H9 (cell line): ENCODE measurements around the gene IL17RE. TPM values are rescaled to one million over a fixed set of nuclear protein-coding genes. Genes with fewer than 3 reads are reported as not detected.

Source experiments
- DNase-seq: peaks from one replicate; pipeline ENCODE4 v3.0.0-alpha.2; 2017
- H2AFZ ChIP-seq: one replicate; pipeline ENCODE4 v1.6.1; 2013; ENCODE audit warnings: mild to moderate bottlenecking, low read length, control low read depth, moderate library complexity
- H2AK5ac ChIP-seq: 2 replicates; pipeline ENCODE4 v1.6.1; 2013; ENCODE audit warnings: low read length, control low read depth, mixed read lengths; ENCODE audit not compliant: insufficient read length
- H2BK120ac ChIP-seq: one replicate; pipeline ENCODE4 v1.6.1; 2013; ENCODE audit warnings: low read depth, mild to moderate bottlenecking, low read length, control low read depth, inconsistent platforms; ENCODE audit not compliant: poor library complexity, severe bottlenecking
- H2BK12ac ChIP-seq: 2 replicates; pipeline ENCODE4 v1.6.1; 2013; ENCODE audit warnings: low read length, control low read depth, mixed read lengths, low read depth; ENCODE audit not compliant: insufficient read length
- H2BK15ac ChIP-seq: 2 replicates; pipeline ENCODE4 v1.6.1; 2013; ENCODE audit warnings: low read depth, low read length, control low read depth
- H2BK20ac ChIP-seq: one replicate; pipeline ENCODE4 v1.6.1; 2013; ENCODE audit warnings: low read depth, mild to moderate bottlenecking, low read length, control low read depth, inconsistent platforms; ENCODE audit not compliant: poor library complexity, severe bottlenecking
- H2BK5ac ChIP-seq: 2 replicates; pipeline ENCODE4 v1.6.1; 2013; ENCODE audit warnings: low read length, control low read depth, mixed read lengths; ENCODE audit not compliant: insufficient read length
- H3K14ac ChIP-seq: 2 replicates; pipeline ENCODE4 v1.6.1; 2013; ENCODE audit warnings: low read length, control low read depth; ENCODE audit not compliant: insufficient read depth
- H3K18ac ChIP-seq: 2 replicates; pipeline ENCODE4 v1.6.1; 2013; ENCODE audit warnings: low read depth, mild to moderate bottlenecking, mixed read lengths, low read length, control low read depth; ENCODE audit not compliant: insufficient read length
- H3K23ac ChIP-seq: 2 replicates; pipeline ENCODE4 v1.6.1; 2013; ENCODE audit warnings: low read length, control low read depth, mixed read lengths, low read depth; ENCODE audit not compliant: insufficient read length
- H3K23me2 ChIP-seq: 2 replicates; pipeline ENCODE4 v1.6.1; 2013; ENCODE audit warnings: low read depth, mild to moderate bottlenecking, mixed read lengths, low read length, control low read depth; ENCODE audit not compliant: insufficient read length, poor library complexity, severe bottlenecking
- H3K27ac ChIP-seq: 2 replicates; pipeline ENCODE4 v1.5.1; 2013; ENCODE audit warnings: low read length, control low read depth, mixed read lengths, low read depth; ENCODE audit not compliant: insufficient read length
- H3K27me3 ChIP-seq: 2 replicates; pipeline ENCODE4 v1.6.1; 2013; ENCODE audit warnings: low read length, control low read depth, inconsistent platforms; ENCODE audit not compliant: insufficient read depth
- H3K4ac ChIP-seq: 2 replicates; pipeline ENCODE4 v1.6.1; 2013; ENCODE audit warnings: low read depth, mild to moderate bottlenecking, control low read depth, inconsistent platforms, low read length, moderate library complexity
- H3K4me1 ChIP-seq: 2 replicates; pipeline ENCODE4 v1.6.1; 2013; ENCODE audit warnings: low read length, control low read depth, inconsistent platforms; ENCODE audit not compliant: insufficient read depth
- H3K4me2 ChIP-seq: 2 replicates; pipeline ENCODE4 v1.6.1; 2013; ENCODE audit warnings: low read length, control low read depth, mixed read lengths; ENCODE audit not compliant: insufficient read length, insufficient read depth
- H3K56ac ChIP-seq: 2 replicates; pipeline ENCODE4 v1.6.1; 2013; ENCODE audit warnings: low read depth, mild to moderate bottlenecking, mixed read lengths, low read length, control low read depth; ENCODE audit not compliant: insufficient read length
- H3K79me1 ChIP-seq: 2 replicates; pipeline ENCODE4 v1.6.1; 2013; ENCODE audit warnings: low read depth, mild to moderate bottlenecking, moderate library complexity, low read length, control low read depth, inconsistent platforms; ENCODE audit not compliant: insufficient read depth, poor library complexity, severe bottlenecking
- H3K79me2 ChIP-seq: 2 replicates; pipeline ENCODE4 v1.6.1; 2013; ENCODE audit warnings: low read length, control low read depth, inconsistent platforms; ENCODE audit not compliant: insufficient read depth
- H3K9ac ChIP-seq: 2 replicates; pipeline ENCODE4 v1.6.1; 2013; ENCODE audit warnings: low read length, control low read depth, mixed read lengths; ENCODE audit not compliant: insufficient read length; ENCODE audit errors: extremely low read depth
- H3K9me3 ChIP-seq: one replicate; pipeline ENCODE4 v1.6.1; 2013; ENCODE audit warnings: low read depth, low read length, inconsistent platforms; ENCODE audit not compliant: control insufficient read depth
- H3T11ph ChIP-seq: one replicate; pipeline ENCODE4 v1.6.1; 2013; ENCODE audit warnings: mild to moderate bottlenecking, low read length, control low read depth, inconsistent platforms
- H4K20me1 ChIP-seq: one replicate; pipeline ENCODE4 v1.6.1; 2013; ENCODE audit not compliant: control insufficient read depth, insufficient read length, insufficient read depth
- H4K5ac ChIP-seq: 2 replicates; pipeline ENCODE4 v1.6.1; 2013; ENCODE audit warnings: low read depth, mild to moderate bottlenecking, mixed read lengths, low read length, control low read depth; ENCODE audit not compliant: insufficient read length
- H4K8ac ChIP-seq: replicated peaks from 2 replicates; pipeline ENCODE4 v1.6.1; 2013; ENCODE audit warnings: low read length, control low read depth, mixed read lengths, low read depth; ENCODE audit not compliant: insufficient read length
- H4K91ac ChIP-seq: 2 replicates; pipeline ENCODE4 v1.6.1; 2013; ENCODE audit warnings: low read depth, mild to moderate bottlenecking, moderate library complexity, mixed read lengths, low read length, control low read depth; ENCODE audit not compliant: insufficient read length
- H3K27ac Mint-ChIP-seq, 3 experiments: 2 replicates in 2 of 3; 3 replicates in 1 of 3; pipeline ENCODE4 v1.8.0; 2020 to 2021; ENCODE audit warnings: mixed read lengths in 3 of 3, mild to moderate bottlenecking in 1 of 3, moderate library complexity in 1 of 3
- H3K27me3 Mint-ChIP-seq: 2 replicates; pipeline ENCODE4 v1.8.0; 2021; ENCODE audit warnings: low read depth, mild to moderate bottlenecking, moderate library complexity, mixed read lengths
- H3K36me3 Mint-ChIP-seq, 3 experiments: 2 replicates in 2 of 3; 3 replicates in 1 of 3; pipeline ENCODE4 v1.8.0; 2020 to 2021; ENCODE audit warnings: low read depth in 3 of 3, mixed read lengths in 3 of 3; ENCODE audit not compliant: insufficient read depth in 1 of 3
- H3K4me1 Mint-ChIP-seq, 2 experiments: 2 replicates each; pipeline ENCODE4 v1.8.0; 2020; ENCODE audit warnings: mixed read lengths in 2 of 2
- H3K4me3 Mint-ChIP-seq, 2 experiments: 2 replicates in 1 of 2; 3 replicates in 1 of 2; pipeline ENCODE4 v1.8.0; 2020 to 2021; ENCODE audit warnings: mild to moderate bottlenecking in 2 of 2, mixed read lengths in 2 of 2, moderate library complexity in 1 of 2
- H3K9me3 Mint-ChIP-seq, 2 experiments: 2 replicates in 1 of 2; 3 replicates in 1 of 2; pipeline ENCODE4 v1.8.0; 2020; ENCODE audit warnings: mild to moderate bottlenecking in 2 of 2, mixed read lengths in 2 of 2, moderate library complexity in 1 of 2
- CTCF ChIP-seq: fragments of 200-600 bp; sonication (generic); conservative IDR thresholded peaks from 3 replicates; pipeline ENCODE4 v1.8.0; 2021; ENCODE audit warnings: antibody characterized with exemption, mild to moderate bottlenecking
- WGBS: extraction: QIAGEN DNeasy Blood & Tissue Kit; methylation state at CpG from one replicate; pipeline ENCODE4 v1.1.7; 2013; ENCODE audit warnings: missing lambda C conversion rate, low lambda C conversion rate, mixed read lengths; ENCODE audit not compliant: insufficient read length; ENCODE audit errors: extremely low coverage; 5-methylcytosine and 5-hydroxymethylcytosine counted together
- total RNA-seq: library from RNA; stranded (reverse); gene quantifications from 2 replicates; pipeline ENCODE4 v1.2.1, GENCODE V29; 2021

The IL17RE gene
- total RNA-seq, 1 experiment from 2014 or later, result 2.1 TPM

GRCh38 chr3:9948586-9948985, 45.9 kb downstream of the IL17RE start:
- Histone ChIP-seq H3K14ac (no peak overlapping the region), H2BK5ac (no peak overlapping the region), H3K79me2 (no peaks in the 10 kb centered on the region), H4K8ac (no peak overlapping the region), H2BK12ac (no peak overlapping the region), H2AK5ac (no peak overlapping the region), H3K4me1 (no peaks in the 10 kb centered on the region), H3K27me3 (no peaks in the 10 kb centered on the region), H3K4ac (no peak overlapping the region), H4K20me1 (no peaks in the 10 kb centered on the region), H2AFZ (no peak overlapping the region), H3K56ac (no peak overlapping the region), H3K79me1 (no peaks in the 10 kb centered on the region), H3K27ac (no peak overlapping the region), H3T11ph (no peak overlapping the region), H3K18ac (no peak overlapping the region), H2BK20ac (no peak overlapping the region), H2BK15ac (no peak overlapping the region), H3K23me2 (peaks cover 20% of the 10 kb centered on the region), H3K9ac (no peak overlapping the region), H3K9me3 (no peaks in the 10 kb centered on the region), H2BK120ac (no peak overlapping the region), H4K5ac (no peak overlapping the region), H3K23ac (no peak overlapping the region), H4K91ac (no peak overlapping the region), H3K4me2 (no peak overlapping the region)
- Mint-ChIP-seq H3K36me3 (peaks cover 2 to 12% (median 9%) of the 10 kb centered on the region in 3 experiments; a peak in 5 of 7 replicates), H3K9me3 (no peaks in the 10 kb centered on the region), H3K4me3 (no peak overlapping the region), H3K27me3 (peaks cover 23% of the 10 kb centered on the region), H3K27ac (no peak overlapping the region), H3K4me1 (peaks cover 2 to 12% of the 10 kb centered on the region in 2 experiments; a peak in 3 of 4 replicates)
- DNase-seq, result no peak
- WGBS, result no CpG with 5 or more reads among the region's 3 CpGs
- no peak for TF ChIP-seq CTCF
